ENCODE results near the gene NDUFS3. TPM values are rescaled to one million over a fixed set of nuclear protein-coding genes. Genes with fewer than 3 reads are reported as not detected.

NDUFS3 gene
- total and polyA plus RNA-seq, 2 of the 13 experiments (the other 11 are each of a cell fraction or from before 2014, with no cell fraction given), result 151 to 184 TPM

DNA sequence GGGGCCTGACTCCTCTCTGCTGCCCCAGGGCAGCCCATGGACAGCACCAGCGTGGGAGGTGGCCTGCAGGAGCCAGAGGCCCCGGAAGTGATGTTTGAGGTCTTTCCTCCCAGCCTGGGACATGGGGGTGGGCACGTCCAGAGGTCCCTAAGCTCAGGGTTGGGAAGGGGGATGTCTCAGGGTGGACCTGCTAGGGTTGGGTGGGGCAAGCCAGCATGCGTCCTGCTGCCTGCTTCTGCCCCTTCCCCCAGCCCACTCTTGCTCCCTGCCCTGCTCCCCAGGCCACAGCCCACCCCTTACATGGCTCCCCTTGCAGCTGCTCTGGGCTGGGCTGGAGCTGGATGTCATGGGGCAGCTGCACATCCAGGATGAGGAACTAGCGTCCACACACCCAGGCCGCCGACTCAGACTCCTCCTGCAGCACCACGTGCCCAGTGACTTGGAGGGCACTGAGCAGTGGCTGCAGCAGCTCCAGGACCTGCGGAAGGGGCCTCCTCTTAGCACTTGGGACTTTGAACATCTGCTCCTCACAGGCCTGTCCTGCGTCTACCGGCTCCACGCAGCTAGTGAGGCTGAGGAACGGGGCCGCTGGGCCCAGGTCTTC lies 9.0 kb downstream of the NDUFS3 start (continued):
- TF ChIP-seq AKAP8 (CRISPR knock-in tag; IDR thresholded peaks at IDR 0.05) (no peak), ZNF280B (CRISPR knock-in tag; IDR thresholded peaks at IDR 0.05; ENCODE audit: borderline replicate concordance) (0 out of 2 replicates have a peak, but pooled peaks have one; percentile 19), ZNF614 (CRISPR knock-in tag; IDR thresholded peaks at IDR 0.05; ENCODE audit: borderline replicate concordance) (peak; percentile 43; the same call in 1 of the 2 replicates), POLR2A (IDR thresholded peaks at IDR 0.05; ENCODE audit: insufficient read depth in 1 of 2, low read depth in 2 of 2, low read length in 2 of 2) (no peak), ZNF510 (CRISPR knock-in tag; IDR thresholded peaks at IDR 0.05; ENCODE audit: low read depth) (no peak), ZHX1 (CRISPR knock-in tag; IDR thresholded peaks at IDR 0.05; ENCODE audit: low read depth) (0 out of 2 replicates have a peak, but pooled peaks have one; percentile 13), ZNF879 (CRISPR knock-in tag; IDR thresholded peaks at IDR 0.05) (0 out of 2 replicates have a peak, but pooled peaks have one; percentile 45), ZNF546 (CRISPR knock-in tag; conservative IDR thresholded peaks at IDR 0.05) (0 out of 2 replicates have a peak, but pooled peaks have one; percentile 58), GABPA (IDR thresholded peaks at IDR 0.05; ENCODE audit: low read depth, low read length) (peak; percentile 32; the same call in 1 of the 2 replicates), GABPA (CRISPR knock-in tag; IDR thresholded peaks at IDR 0.05; ENCODE audit: low read depth) (peak; percentile 80), TBP (CRISPR knock-in tag; IDR thresholded peaks at IDR 0.05) (no peak), HNF4A (CRISPR knock-in tag; IDR thresholded peaks at IDR 0.05) (peak; percentile 75), KDM2A (CRISPR knock-in tag; IDR thresholded peaks at IDR 0.05; ENCODE audit: borderline replicate concordance, low read depth) (0 out of 2 replicates have a peak, but pooled peaks have one; percentile 18)
- TF ChIP-seq, protein P1, sequence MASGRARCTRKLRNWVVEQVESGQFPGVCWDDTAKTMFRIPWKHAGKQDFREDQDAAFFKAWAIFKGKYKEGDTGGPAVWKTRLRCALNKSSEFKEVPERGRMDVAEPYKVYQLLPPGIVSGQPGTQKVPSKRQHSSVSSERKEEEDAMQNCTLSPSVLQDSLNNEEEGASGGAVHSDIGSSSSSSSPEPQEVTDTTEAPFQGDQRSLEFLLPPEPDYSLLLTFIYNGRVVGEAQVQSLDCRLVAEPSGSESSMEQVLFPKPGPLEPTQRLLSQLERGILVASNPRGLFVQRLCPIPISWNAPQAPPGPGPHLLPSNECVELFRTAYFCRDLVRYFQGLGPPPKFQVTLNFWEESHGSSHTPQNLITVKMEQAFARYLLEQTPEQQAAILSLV (CRISPR knock-in tag; IDR thresholded peaks at IDR 0.05; ENCODE audit: borderline replicate concordance), result 0 out of 2 replicates have a peak, but pooled peaks have one; percentile 37
- TF ChIP-seq, protein P2, sequence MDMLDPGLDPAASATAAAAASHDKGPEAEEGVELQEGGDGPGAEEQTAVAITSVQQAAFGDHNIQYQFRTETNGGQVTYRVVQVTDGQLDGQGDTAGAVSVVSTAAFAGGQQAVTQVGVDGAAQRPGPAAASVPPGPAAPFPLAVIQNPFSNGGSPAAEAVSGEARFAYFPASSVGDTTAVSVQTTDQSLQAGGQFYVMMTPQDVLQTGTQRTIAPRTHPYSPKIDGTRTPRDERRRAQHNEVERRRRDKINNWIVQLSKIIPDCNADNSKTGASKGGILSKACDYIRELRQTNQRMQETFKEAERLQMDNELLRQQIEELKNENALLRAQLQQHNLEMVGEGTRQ (IDR thresholded peaks at IDR 0.05; ENCODE audit: low read depth, low read length), result 0 out of 2 replicates have a peak, but pooled peaks have one; percentile 14
- TF ChIP-seq, protein P2 (CRISPR knock-in tag; IDR thresholded peaks at IDR 0.05; ENCODE audit: borderline replicate concordance), result peak; percentile 47; the same call in 1 of the 2 replicates
- TF ChIP-seq, protein P3, sequence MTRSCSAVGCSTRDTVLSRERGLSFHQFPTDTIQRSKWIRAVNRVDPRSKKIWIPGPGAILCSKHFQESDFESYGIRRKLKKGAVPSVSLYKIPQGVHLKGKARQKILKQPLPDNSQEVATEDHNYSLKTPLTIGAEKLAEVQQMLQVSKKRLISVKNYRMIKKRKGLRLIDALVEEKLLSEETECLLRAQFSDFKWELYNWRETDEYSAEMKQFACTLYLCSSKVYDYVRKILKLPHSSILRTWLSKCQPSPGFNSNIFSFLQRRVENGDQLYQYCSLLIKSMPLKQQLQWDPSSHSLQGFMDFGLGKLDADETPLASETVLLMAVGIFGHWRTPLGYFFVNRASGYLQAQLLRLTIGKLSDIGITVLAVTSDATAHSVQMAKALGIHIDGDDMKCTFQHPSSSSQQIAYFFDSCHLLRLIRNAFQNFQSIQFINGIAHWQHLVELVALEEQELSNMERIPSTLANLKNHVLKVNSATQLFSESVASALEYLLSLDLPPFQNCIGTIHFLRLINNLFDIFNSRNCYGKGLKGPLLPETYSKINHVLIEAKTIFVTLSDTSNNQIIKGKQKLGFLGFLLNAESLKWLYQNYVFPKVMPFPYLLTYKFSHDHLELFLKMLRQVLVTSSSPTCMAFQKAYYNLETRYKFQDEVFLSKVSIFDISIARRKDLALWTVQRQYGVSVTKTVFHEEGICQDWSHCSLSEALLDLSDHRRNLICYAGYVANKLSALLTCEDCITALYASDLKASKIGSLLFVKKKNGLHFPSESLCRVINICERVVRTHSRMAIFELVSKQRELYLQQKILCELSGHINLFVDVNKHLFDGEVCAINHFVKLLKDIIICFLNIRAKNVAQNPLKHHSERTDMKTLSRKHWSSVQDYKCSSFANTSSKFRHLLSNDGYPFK (CRISPR knock-in tag; IDR thresholded peaks at IDR 0.05; ENCODE audit: borderline replicate concordance), result no peak

All from HepG2 (cell line).